ENCODE measurements around the gene RALGAPA1.

GRCh38 chr14:35742032-35742371 lies 67.1 kb downstream of the RALGAPA1 start:
- TF ChIP-seq, protein P1, sequence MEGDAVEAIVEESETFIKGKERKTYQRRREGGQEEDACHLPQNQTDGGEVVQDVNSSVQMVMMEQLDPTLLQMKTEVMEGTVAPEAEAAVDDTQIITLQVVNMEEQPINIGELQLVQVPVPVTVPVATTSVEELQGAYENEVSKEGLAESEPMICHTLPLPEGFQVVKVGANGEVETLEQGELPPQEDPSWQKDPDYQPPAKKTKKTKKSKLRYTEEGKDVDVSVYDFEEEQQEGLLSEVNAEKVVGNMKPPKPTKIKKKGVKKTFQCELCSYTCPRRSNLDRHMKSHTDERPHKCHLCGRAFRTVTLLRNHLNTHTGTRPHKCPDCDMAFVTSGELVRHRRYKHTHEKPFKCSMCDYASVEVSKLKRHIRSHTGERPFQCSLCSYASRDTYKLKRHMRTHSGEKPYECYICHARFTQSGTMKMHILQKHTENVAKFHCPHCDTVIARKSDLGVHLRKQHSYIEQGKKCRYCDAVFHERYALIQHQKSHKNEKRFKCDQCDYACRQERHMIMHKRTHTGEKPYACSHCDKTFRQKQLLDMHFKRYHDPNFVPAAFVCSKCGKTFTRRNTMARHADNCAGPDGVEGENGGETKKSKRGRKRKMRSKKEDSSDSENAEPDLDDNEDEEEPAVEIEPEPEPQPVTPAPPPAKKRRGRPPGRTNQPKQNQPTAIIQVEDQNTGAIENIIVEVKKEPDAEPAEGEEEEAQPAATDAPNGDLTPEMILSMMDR (IDR thresholded peaks at IDR 0.05), result no peak
- TF ChIP-seq EP300 (IDR thresholded peaks at IDR 0.05) (no peak), POLR2AphosphoS5 (IDR thresholded peaks at IDR 0.05) (no peak)

Measured in suprapubic skin (tissue), 4 donors.